H1 (cell line): ENCODE data around the gene ZFYVE27. TPM values are rescaled to one million over a fixed set of nuclear protein-coding genes. Genes with fewer than 3 reads are reported as not detected.

Source experiments
- BCL11A ChIP-seq, 2 experiments: IDR thresholded peaks; one replicate each; pipeline ENCODE4 v1.6.1; 2011; ENCODE audit warnings: low read depth in 2 of 2, low read length in 2 of 2, mild to moderate bottlenecking in 2 of 2
- CEBPB ChIP-seq: IDR thresholded peaks from 2 replicates; pipeline ENCODE4 v1.6.1; 2012; ENCODE audit warnings: low read depth, low read length
- GABPA ChIP-seq: IDR thresholded peaks from 2 replicates; pipeline ENCODE4 v1.6.1; 2011; ENCODE audit warnings: mild to moderate bottlenecking, low read length, moderate library complexity, borderline replicate concordance; ENCODE audit not compliant: insufficient read depth
- MAFK ChIP-seq: IDR thresholded peaks from 2 replicates; pipeline ENCODE4 v1.6.1; 2012; ENCODE audit warnings: low read depth, mild to moderate bottlenecking, improper control_type of control experiment, low read length
- MAX ChIP-seq: IDR thresholded peaks from 2 replicates; pipeline ENCODE4 v1.6.1; 2012; ENCODE audit warnings: inconsistent platforms
- NANOG ChIP-seq: IDR thresholded peaks from 2 replicates; pipeline ENCODE4 v1.6.1; 2011; ENCODE audit warnings: low read length, low read depth, mild to moderate bottlenecking, inconsistent platforms; ENCODE audit not compliant: insufficient read depth, poor library complexity, severe bottlenecking
- NRF1 ChIP-seq: IDR thresholded peaks from 2 replicates; pipeline ENCODE4 v1.6.1; 2011; ENCODE audit warnings: mild to moderate bottlenecking, low read depth, low read length, improper control_type of control experiment
- POLR2AphosphoS5 ChIP-seq: IDR thresholded peaks from 2 replicates; pipeline ENCODE4 v1.6.1; 2011; ENCODE audit warnings: low read depth, low read length
- RBBP5 ChIP-seq: IDR thresholded peaks from 2 replicates; pipeline ENCODE4 v1.7.1; 2012; ENCODE audit warnings: low read depth, mild to moderate bottlenecking, inconsistent platforms, low read length, moderate library complexity, borderline replicate concordance
- SIX5 ChIP-seq: IDR thresholded peaks from 2 replicates; pipeline ENCODE4 v1.6.1; 2011; ENCODE audit warnings: mild to moderate bottlenecking, low read depth, low read length
- polyA plus RNA-seq, 7 experiments: library from polyadenylated mRNA; depleted of rRNA in 3 of 7; stranded (reverse) in 5 of 7; unstranded in 2 of 7; fragments of >200 nt in 5 of 7; fragments of 200-250 nt in 2 of 7; gene quantifications; 1 replicate in 5 of 7; 2 replicates in 1 of 7; 4 replicates in 1 of 7; pipeline versions ENCODE4 v1.2.1 to v1.2.3, GENCODE V29; 2011 to 2013; ENCODE audit warnings: missing spikeins in 2 of 7, mixed read lengths in 2 of 7
- total RNA-seq: library from RNA; stranded (reverse); fragmentation: NEBNext Ultra II Directional; extraction: Animal tissue kit (Norgen Biotek cat#: 25700); gene quantifications from 2 replicates; pipeline ENCODE4 v1.2.1, GENCODE V29; 2021

ZFYVE27 gene
- total and polyA plus RNA-seq, 2 of the 8 experiments (the other 6 are each of a cell fraction or from before 2014, with no cell fraction given) = 16.6 to 19.8 TPM

- TF ChIP-seq RBBP5 (no peak), BCL11A (IDR thresholded peaks at IDR 0.05; ENCODE audit: low read depth in 2 of 2, low read length in 2 of 2) (no peak), POLR2AphosphoS5 (no peak), NANOG (no peak), MAFK (no peak), MAX (no peak), CEBPB (no peak), SIX5 (no peak), GABPA (no peak), NRF1 (no peak)
- TF ChIP-seq, all 59 proteins: peak for 0
Measured at GRCh38 chr10:97798958-97799610, 62.2 kb downstream of the ZFYVE27 start (continued).
